Endodermal cell (in vitro differentiated cells): ENCODE data around the gene TNKS1BP1. TPM values are rescaled to one million over a fixed set of nuclear protein-coding genes. Genes with fewer than 3 reads are reported as not detected.

ENCODE experiments used
- DNase-seq: peaks from one replicate; pipeline ENCODE4 v3.0.0-alpha.2; 2017
- H3K27ac ChIP-seq: 2 replicates; pipeline ENCODE4 v1.5.1; 2013; ENCODE audit warnings: mild to moderate bottlenecking, low read depth, low read length, moderate library complexity
- H3K27me3 ChIP-seq: 2 replicates; pipeline ENCODE4 v1.6.1; 2013; ENCODE audit warnings: mild to moderate bottlenecking, low read length, moderate library complexity; ENCODE audit not compliant: insufficient read depth, control insufficient read depth, poor library complexity, severe bottlenecking
- H3K36me3 ChIP-seq: 2 replicates; pipeline ENCODE4 v1.7.0; 2013; ENCODE audit warnings: mild to moderate bottlenecking, low read length, moderate library complexity; ENCODE audit not compliant: control insufficient read depth, insufficient read depth
- H3K4me1 ChIP-seq: one replicate; pipeline ENCODE4 v1.7.0; 2013; ENCODE audit warnings: low read length; ENCODE audit not compliant: control insufficient read depth, insufficient read depth
- H3K4me3 ChIP-seq: 2 replicates; pipeline ENCODE4 v1.5.1; 2013; ENCODE audit warnings: mild to moderate bottlenecking, low read length, moderate library complexity
- H3K9ac ChIP-seq: 2 replicates; pipeline ENCODE4 v1.6.1; 2013; ENCODE audit warnings: mild to moderate bottlenecking, low read length, moderate library complexity; ENCODE audit not compliant: poor library complexity, severe bottlenecking; ENCODE audit errors: extremely low read depth
- H3K9me3 ChIP-seq: 2 replicates; pipeline ENCODE4 v1.6.1; 2013; ENCODE audit warnings: mild to moderate bottlenecking, low read length, moderate library complexity; ENCODE audit not compliant: control insufficient read depth
- H3K27ac Mint-ChIP-seq: 2 replicates; pipeline ENCODE4 v1.8.0; 2020; ENCODE audit warnings: mixed read lengths
- H3K27me3 Mint-ChIP-seq: 2 replicates; pipeline ENCODE4 v1.8.0; 2021; ENCODE audit warnings: mild to moderate bottlenecking, mixed read lengths; ENCODE audit not compliant: insufficient read depth
- H3K36me3 Mint-ChIP-seq: 2 replicates; pipeline ENCODE4 v1.8.0; 2020; ENCODE audit warnings: low read depth, mixed read lengths
- H3K4me1 Mint-ChIP-seq: 2 replicates; pipeline ENCODE4 v1.8.0; 2020; ENCODE audit warnings: mixed read lengths
- H3K4me3 Mint-ChIP-seq: 2 replicates; pipeline ENCODE4 v1.8.0; 2020; ENCODE audit warnings: mild to moderate bottlenecking, moderate library complexity, mixed read lengths
- H3K9me3 Mint-ChIP-seq: 2 replicates; pipeline ENCODE4 v1.8.0; 2020; ENCODE audit warnings: mild to moderate bottlenecking, mixed read lengths
- WGBS, 2 experiments: methylation state at CpG; one replicate each; pipeline versions ENCODE4 v1.1.5 to v1.1.7; 2013; ENCODE audit warnings: missing lambda C conversion rate in 2 of 2, mixed read lengths in 1 of 2; ENCODE audit not compliant: insufficient coverage in 1 of 2, insufficient read length in 1 of 2; 5-methylcytosine and 5-hydroxymethylcytosine counted together
- total RNA-seq, 2 donors: library from RNA; stranded (reverse); fragmentation: NEBNext Ultra II Directional in 1 of 2; extraction: Animal tissue kit (Norgen Biotek cat#: 25700) in 1 of 2; gene quantifications; 2 replicates in 1 of 2; 3 replicates in 1 of 2; pipeline ENCODE4 v1.2.1, GENCODE V29; 2021
- TF ChIP-seq, protein P1 (sequence below): fragments of 200-600 bp; sonication (generic); conservative IDR thresholded peaks from 2 replicates; pipeline ENCODE4 v1.5.0; 2021; ENCODE audit warnings: antibody characterized with exemption, mild to moderate bottlenecking

The TNKS1BP1 gene
- total RNA-seq, 2 donors from 2014 or later, result 60.4 to 73.8 TPM

DNA sequence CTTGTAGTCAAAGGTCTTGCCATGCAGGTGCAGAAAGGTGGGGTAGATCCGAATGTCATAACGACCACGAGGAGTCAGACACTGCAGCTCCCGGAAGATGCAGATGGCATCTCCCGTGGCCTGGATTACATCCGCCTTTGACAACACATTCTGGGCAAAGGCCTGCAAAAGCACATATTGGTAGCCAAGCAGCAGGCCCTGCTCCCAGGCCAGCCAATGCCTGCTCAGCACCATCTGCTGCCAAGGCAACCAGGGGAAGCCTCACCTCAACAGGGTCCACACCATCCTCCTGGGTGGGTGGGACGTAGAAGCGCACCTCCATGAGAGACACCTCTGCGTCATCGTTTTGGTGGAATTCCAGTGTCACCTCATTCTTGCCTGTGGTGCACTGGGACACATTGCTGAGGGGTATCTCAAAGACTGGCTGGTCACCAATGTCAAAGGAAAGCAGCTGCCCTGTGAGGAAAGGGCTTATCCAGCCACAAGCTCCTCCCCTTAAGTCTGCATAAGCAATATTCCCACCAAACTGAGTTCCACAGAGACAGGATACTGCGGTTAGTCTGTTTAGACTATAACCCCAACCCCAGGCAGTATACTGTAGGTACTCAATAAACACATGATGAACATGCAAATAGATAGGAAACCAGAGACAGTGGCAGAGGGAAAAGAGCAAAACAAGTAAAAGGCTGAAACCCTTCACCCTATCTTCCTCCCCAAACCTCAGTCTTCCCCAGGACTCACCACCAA, 8.1 kb upstream of the TNKS1BP1 start:
- Mint-ChIP-seq H3K27ac (no peak overlapping the region), H3K27me3 (no peaks in the 10 kb centered on the region), H3K4me1 (peaks cover 17% of the 10 kb centered on the region), H3K9me3 (no peaks in the 10 kb centered on the region), H3K36me3 (peaks cover 63% of the 10 kb centered on the region), H3K4me3 (no peak overlapping the region)
- TF ChIP-seq, protein P1, sequence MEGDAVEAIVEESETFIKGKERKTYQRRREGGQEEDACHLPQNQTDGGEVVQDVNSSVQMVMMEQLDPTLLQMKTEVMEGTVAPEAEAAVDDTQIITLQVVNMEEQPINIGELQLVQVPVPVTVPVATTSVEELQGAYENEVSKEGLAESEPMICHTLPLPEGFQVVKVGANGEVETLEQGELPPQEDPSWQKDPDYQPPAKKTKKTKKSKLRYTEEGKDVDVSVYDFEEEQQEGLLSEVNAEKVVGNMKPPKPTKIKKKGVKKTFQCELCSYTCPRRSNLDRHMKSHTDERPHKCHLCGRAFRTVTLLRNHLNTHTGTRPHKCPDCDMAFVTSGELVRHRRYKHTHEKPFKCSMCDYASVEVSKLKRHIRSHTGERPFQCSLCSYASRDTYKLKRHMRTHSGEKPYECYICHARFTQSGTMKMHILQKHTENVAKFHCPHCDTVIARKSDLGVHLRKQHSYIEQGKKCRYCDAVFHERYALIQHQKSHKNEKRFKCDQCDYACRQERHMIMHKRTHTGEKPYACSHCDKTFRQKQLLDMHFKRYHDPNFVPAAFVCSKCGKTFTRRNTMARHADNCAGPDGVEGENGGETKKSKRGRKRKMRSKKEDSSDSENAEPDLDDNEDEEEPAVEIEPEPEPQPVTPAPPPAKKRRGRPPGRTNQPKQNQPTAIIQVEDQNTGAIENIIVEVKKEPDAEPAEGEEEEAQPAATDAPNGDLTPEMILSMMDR, result no peak
- H3K4me3 ChIP-seq, result no peak overlapping the region
- WGBS, 2 experiments, result 95 to 96% methylated on average over 7 to 11 of the region's 11 CpGs
- H3K9me3 ChIP-seq, result no peaks in the 10 kb centered on the region
- DNase-seq, result no peak
- H3K4me1 ChIP-seq, result no peaks in the 10 kb centered on the region
- H3K27me3 ChIP-seq, result no peaks in the 10 kb centered on the region
- peaks cover 64% of the 10 kb centered on the region for H3K36me3 ChIP-seq
- no peak overlapping the region for H3K9ac ChIP-seq
- H3K27ac ChIP-seq, result no peak overlapping the region

DNA sequence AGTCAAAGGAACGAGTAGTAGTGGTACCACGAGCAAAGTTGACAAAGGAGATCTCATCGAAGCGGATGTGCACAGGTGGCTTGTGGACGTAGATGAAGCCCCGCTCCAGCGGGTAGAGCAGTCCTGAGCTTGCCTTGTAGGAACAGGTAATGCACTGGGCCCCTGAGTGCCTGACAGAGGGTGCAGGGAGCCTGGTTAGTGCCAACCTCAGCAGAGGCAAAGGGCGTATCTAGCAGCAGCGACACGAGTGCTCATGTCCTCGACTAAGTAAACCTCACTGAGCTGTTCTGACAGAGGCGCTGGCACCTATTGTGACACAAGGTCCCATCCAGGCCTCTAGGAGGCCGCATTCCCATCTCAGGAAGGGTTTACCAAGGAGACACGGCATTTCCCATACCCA, 7.0 kb upstream of the TNKS1BP1 start:
- peaks cover 74% of the 10 kb centered on the region for H3K36me3 Mint-ChIP-seq

DNA sequence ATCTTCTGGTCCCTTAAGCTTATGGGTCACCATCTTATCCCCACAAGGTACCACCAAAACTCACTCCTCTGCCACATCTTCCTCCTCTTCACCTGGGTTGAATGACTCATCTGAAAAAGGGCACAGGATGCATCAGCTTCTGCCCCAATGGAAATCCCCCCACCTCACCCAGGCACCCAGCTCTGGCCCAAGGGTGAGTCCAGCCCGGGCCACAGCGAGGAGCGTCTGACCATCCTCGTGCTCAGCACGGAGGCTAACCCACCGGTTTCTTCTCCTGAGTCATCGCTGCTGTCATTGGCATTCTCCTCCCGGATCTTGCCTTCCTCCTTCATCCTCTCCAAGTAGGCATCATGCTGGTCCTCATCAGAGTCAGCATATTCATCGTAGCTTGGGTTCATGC, 5.3 kb upstream of the TNKS1BP1 start:
- H3K27me3 ChIP-seq, result no peaks in the 10 kb centered on the region
- DNase-seq, result no peak
- H3K4me1 Mint-ChIP-seq, result peaks cover 19% of the 10 kb centered on the region
- H3K4me3 ChIP-seq, result no peak overlapping the region
- H3K4me3 Mint-ChIP-seq, result no peak overlapping the region
- peaks cover 7% of the 10 kb centered on the region for H3K4me1 ChIP-seq
- H3K27ac ChIP-seq, result no peak overlapping the region
- peaks cover 84% of the 10 kb centered on the region for H3K36me3 Mint-ChIP-seq
- H3K9me3 ChIP-seq, result no peaks in the 10 kb centered on the region
- H3K9me3 Mint-ChIP-seq, result no peaks in the 10 kb centered on the region
- TF ChIP-seq, protein P1, result no peak
- H3K9ac ChIP-seq, result no peak overlapping the region
- no peaks in the 10 kb centered on the region for H3K27me3 Mint-ChIP-seq
- no peak overlapping the region for H3K27ac Mint-ChIP-seq
- peaks cover 87% of the 10 kb centered on the region for H3K36me3 ChIP-seq
- WGBS, 2 experiments, result 93 to 96% methylated on average over 9 of the region's 9 CpGs

More for the DNA sequence above, 7.0 kb upstream of the TNKS1BP1 start:
- DNase-seq, result no peak
- Histone ChIP-seq H3K27ac (no peak overlapping the region), H3K4me1 (no peaks in the 10 kb centered on the region), H3K36me3 (peaks cover 76% of the 10 kb centered on the region), H3K27me3 (no peaks in the 10 kb centered on the region), H3K9me3 (no peaks in the 10 kb centered on the region), H3K4me3 (no peak overlapping the region), H3K9ac (no peak overlapping the region)
- H3K9me3 Mint-ChIP-seq, result no peaks in the 10 kb centered on the region
- H3K4me3 Mint-ChIP-seq, result no peak overlapping the region
- H3K4me1 Mint-ChIP-seq, result peaks cover 17% of the 10 kb centered on the region
- TF ChIP-seq, protein P1, result no peak
- 92 to 97% methylated on average over 14 of the region's 14 CpGs for WGBS, 2 experiments
- H3K27me3 Mint-ChIP-seq, result no peaks in the 10 kb centered on the region
- H3K27ac Mint-ChIP-seq, result no peak overlapping the region
